Activated naive CD4-positive, alpha-beta T cell treated with anti-CD3 and anti-CD28 coated beads, Interleukin-2, amount 50 U/mL, for 16 hours (primary cell): ENCODE results near the gene SLC9A4.
"Not testable (repeated sequence)": the region's sequence is repeated elsewhere in the genome, so short reads cannot be mapped to it uniquely, and the experiment has no call there.

ENCODE experiments used
- DNase-seq: peaks from one replicate; pipeline ENCODE4 v3.0.0-alpha.2; 2020

Gene SLC9A4

DNA sequence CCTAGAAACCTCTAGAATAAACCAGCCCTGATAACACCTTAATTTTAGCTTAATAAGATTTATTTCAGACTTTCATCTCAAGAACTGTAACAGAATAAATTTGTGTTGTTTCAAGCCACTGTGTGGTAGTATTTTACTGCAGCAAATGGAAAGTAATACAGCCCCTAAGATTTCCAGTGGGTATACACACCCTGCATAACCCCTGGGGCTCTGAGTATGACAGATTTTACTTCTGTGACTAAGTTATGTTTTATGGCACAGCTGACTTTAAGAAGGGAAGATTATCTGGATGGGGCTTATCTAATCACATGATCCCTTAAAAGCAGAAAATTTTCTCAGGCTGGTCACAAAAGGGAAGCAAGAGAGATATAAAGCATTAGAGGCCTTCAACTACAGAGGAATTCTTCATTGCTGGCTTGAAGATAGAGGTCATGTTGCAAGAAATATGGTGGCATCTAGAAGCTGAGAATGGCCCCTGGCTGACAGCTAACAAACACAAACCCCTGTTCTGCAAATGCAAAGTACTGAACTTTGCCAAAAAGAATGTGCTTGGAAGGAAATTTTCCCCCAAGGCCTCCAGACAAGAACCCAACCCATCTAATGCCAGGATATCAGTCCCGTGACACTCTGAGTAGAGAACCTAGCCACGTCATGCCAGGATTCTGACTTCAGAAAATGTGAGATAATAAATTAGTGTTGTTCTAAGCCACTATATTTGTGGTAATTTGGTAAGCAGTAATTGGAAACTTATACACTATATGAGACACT, 78.5 kb downstream of the SLC9A4 start:
- DNase-seq: no peak

DNA sequence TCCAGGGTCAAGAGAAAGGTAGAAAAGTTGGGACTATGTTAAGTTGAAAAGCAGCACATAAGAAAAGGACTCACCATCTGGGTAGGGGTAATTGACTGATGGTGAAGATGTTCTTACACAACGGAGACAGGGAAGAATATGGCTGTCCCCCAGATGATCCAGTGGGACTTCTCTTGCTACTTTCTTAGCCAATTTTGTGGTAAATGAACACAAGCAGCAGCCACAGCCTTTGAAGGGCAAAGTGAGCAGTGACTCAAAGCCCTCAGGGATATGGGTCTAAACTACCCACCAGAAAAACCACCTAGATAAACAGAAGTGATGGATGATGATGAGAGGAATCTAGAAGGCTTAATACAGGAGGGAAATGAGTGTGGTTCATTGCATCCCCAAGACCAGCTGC, 80.6 kb downstream of the SLC9A4 start:
- no peak for DNase-seq

GRCh38 chr2:102558463-102558862, 85.4 kb downstream of the SLC9A4 start:
- no peak for DNase-seq

DNA sequence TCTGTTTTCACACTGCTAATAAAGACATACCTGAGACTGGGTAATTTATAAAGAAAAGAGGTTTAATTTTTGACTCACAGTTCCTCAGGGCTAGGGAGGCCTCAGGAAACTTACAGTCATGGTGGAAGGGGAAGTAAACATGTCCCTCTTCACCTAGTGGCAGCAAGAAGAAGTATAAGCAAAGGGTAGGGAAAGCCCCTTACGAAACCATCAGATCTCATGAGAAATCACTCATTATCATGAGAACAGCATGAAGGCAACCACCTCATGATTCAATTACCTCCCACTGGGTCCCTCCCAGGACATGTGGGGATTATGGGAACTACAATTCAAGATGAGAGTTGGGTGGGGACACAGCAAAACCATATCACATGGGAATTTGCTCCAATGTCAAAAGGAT, 89.5 kb downstream of the SLC9A4 start:
- DNase-seq: not testable (repeated sequence)

DNA sequence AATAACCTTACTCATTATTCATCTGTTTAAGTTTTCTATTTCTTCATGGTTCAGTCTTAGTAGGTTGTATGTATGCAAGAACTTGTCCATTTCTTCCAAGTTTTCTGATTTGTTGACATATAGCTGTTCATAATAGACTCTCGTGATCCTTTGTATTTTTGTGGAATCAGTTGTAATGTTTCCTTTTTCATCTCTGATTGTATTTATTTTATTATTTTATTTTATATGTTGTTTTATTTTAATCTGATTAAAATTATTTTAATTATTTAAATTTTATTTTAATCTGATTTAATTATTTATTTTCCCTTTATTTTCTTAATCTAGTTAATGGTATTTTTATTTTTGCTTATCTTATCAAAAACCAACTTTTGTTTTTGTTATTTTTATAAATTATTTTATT, 102.9 kb downstream of the SLC9A4 start:
- no peak for DNase-seq

DNA sequence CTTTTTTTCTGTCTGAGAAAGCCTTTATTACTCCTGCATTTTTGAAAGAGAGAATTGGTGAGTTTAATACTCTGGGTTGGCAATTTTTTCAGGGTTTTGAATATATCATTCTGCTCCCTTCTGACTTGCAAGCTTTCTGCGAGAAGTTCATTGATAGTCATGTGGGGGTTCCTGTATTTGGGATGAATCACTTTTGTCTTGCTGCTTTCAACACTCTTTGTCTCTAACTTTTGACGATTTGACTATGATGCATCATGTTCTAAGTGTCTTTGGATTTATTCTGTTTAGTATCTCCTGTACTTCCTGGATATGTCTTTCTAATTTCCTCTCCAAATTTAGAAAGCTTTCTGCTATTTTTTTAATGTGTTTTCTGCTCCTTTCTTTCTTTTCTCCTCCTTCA, 105.3 kb downstream of the SLC9A4 start:
- no peak for DNase-seq

DNA sequence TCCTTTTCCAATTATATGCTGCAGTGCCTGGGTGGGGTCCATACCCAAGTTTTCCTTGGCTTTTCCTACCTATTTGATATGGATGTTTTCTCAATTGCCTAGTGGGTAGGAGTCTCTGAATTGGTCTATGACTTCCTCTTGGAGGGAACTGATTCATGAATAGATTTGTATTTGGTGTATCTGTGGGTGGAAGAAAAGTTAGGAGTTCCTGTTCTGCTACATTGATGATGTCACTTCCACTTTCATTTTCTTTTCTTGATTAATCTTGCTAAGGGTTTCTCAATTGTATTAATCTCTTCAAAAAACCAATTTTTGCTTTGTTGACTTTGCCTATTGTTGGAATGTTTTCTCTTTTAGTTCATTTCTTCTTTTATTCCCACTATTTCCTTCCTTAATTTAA, 108.9 kb downstream of the SLC9A4 start:
- DNase-seq: no peak

GRCh38 chr2:102582845-102583244, 109.8 kb downstream of the SLC9A4 start:
- no peak for DNase-seq
